ENCODE data around the gene SYNE1.

GRCh38 chr6:152502421-152503188, 134.6 kb downstream of the SYNE1 start:
- TF ChIP-seq POLR2A (IDR thresholded peaks at IDR 0.05): no peak
- TF ChIP-seq, protein P1, sequence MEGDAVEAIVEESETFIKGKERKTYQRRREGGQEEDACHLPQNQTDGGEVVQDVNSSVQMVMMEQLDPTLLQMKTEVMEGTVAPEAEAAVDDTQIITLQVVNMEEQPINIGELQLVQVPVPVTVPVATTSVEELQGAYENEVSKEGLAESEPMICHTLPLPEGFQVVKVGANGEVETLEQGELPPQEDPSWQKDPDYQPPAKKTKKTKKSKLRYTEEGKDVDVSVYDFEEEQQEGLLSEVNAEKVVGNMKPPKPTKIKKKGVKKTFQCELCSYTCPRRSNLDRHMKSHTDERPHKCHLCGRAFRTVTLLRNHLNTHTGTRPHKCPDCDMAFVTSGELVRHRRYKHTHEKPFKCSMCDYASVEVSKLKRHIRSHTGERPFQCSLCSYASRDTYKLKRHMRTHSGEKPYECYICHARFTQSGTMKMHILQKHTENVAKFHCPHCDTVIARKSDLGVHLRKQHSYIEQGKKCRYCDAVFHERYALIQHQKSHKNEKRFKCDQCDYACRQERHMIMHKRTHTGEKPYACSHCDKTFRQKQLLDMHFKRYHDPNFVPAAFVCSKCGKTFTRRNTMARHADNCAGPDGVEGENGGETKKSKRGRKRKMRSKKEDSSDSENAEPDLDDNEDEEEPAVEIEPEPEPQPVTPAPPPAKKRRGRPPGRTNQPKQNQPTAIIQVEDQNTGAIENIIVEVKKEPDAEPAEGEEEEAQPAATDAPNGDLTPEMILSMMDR (IDR thresholded peaks at IDR 0.05): no peak

All from heart left ventricle (tissue), 13 donors.